ENCODE results near the gene PROCA1.
A peak's percentile ranks its signal among the peaks of the same experiment; 100 is the strongest.

PROCA1 gene, protein sequence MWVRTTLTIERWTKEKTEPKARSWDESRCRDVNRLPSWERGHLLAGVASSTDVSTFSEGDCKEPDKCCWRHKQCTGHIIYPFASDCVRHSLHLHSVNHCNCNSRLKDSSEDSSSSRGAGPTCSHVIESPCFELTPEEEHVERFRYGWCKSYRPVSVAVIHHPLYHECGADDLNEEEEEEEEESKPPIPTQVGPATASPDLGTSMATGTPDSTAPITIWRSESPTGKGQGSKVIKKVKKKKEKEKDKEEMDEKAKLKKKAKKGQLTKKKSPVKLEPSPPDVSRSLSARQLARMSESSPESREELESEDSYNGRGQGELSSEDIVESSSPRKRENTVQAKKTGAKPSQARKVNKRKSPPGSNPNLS

DNA sequence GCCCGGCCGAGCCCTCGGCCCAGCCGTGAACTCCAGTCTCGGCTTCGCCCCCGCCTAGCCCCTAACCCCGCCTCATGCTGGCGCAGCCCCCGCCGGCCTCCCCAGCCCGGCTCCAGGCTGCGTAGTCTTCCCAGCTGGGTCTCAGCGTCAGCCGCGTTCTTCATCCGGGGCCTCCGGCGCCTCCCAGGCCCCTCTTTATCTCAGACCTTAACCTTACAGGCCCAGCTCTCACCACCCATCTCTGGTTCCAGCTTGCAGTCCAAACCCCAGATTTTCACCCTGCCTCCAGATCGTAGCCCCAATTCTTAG lies at the start of gene PROCA1:
Gene PROCA1, minus strand, starts transcription at position 166 of the 309 bp plus-strand sequence. CDS start 228 bp downstream, outside the sequence.
- H3K27ac Mint-ChIP-seq, result peak within 1 kb of the TSS; percentile 93
- peak; percentile 44 for ATAC-seq
- peak within 1 kb of the TSS; percentile 87 for H3K4me3 Mint-ChIP-seq
- no peaks in the 10 kb centered on the region for H3K9me3 Mint-ChIP-seq
- H3K4me1 Mint-ChIP-seq, result peaks cover 37% of the 10 kb centered on the region
- no peaks in the 10 kb centered on the region for H3K36me3 Mint-ChIP-seq
- peaks cover 17% of the 10 kb centered on the region for H3K27me3 Mint-ChIP-seq

DNA sequence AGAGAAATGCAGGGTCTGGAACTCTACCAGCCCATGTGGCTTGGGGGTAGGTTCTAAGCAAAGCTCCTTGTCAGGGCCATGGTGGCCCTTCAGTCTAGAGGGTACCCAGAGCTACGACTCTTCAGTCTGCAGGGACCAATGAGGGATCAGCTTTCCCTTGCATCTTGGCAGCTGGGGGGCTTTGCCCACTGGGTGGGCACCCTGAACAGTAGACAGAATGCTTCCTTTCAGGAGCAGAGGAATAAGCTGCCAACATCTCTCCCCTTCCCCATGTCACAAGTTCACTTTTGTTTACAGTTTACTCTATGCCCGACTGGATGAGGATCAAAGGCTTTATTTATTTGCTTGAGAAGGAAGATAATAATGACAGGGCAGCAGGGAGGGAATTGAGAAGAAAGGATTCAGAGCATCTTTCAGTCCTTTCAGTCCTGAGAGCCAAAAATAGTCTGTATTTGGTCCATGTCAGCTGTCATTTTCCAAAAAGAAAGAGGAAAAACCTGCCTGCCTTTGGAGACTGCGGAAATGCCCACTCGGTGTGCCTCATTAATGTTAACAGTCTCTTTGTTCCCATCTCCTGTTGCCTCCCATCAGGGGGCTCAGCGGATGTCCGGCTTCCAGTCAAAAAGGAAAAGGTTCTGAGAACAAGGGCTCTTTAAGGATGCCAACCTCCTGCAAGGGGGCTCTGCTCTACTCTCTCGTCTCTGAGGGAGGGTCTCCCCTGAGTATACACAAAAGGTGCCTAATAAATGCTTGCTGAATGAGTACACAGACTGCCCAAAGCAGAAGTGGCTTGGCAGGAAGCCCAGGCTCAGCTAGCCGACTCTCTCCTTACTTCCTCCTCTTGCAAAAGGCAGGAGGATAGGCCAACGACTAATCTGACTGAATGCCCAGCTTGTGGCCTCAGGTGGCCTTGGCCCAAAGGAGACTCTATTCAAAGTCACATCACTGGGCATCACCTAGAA lies 49.2 kb upstream of the PROCA1 start:
- H3K36me3 Mint-ChIP-seq, result peaks cover 45% of the 10 kb centered on the region
- H3K4me1 Mint-ChIP-seq, result peaks cover 20% of the 10 kb centered on the region
- no peaks in the 10 kb centered on the region for H3K27me3 Mint-ChIP-seq
- ATAC-seq, result no peak
- no peaks in the 10 kb centered on the region for H3K9me3 Mint-ChIP-seq
- H3K4me3 Mint-ChIP-seq, result no peak overlapping the region
- H3K27ac Mint-ChIP-seq, result peak overlapping the region; percentile 27

DNA sequence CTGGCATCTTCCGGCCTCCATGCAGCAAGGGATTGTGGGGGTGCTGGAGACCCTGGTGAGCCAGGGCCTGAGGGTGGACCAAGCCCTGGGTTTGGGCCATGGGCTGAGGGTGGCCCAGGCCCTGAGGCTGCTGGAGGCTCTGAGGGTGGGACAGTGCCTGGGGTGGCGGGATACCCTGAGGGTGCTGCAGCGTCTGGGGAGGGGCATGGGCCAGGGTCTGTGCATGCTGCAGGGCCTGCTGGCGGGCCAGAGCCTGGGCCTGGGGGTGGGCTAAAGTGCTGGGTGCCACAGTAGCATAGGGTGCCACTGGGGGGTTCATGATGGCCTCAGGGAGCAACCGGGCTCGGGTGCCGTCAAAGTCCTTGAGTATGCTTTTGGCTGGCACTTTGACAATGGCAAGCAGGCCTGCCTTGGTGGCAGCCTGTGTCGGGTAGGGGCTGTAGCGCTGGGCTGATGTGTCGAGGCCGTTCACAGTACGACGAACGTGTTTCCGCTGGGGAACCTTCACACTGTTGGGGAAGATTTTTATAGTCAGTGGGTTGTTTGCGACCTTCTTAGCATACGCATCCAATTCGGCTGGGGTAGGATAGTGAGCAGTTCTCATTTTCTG lies 47.7 kb upstream of the PROCA1 start:
- no peak overlapping the region for H3K4me3 Mint-ChIP-seq
- H3K9me3 Mint-ChIP-seq, result no peaks in the 10 kb centered on the region
- no peak for ATAC-seq
- peak overlapping the region; percentile 4 for H3K27ac Mint-ChIP-seq
- H3K27me3 Mint-ChIP-seq, result no peaks in the 10 kb centered on the region
- H3K36me3 Mint-ChIP-seq, result peaks cover 42% of the 10 kb centered on the region
- H3K4me1 Mint-ChIP-seq, result peaks cover 22% of the 10 kb centered on the region

DNA sequence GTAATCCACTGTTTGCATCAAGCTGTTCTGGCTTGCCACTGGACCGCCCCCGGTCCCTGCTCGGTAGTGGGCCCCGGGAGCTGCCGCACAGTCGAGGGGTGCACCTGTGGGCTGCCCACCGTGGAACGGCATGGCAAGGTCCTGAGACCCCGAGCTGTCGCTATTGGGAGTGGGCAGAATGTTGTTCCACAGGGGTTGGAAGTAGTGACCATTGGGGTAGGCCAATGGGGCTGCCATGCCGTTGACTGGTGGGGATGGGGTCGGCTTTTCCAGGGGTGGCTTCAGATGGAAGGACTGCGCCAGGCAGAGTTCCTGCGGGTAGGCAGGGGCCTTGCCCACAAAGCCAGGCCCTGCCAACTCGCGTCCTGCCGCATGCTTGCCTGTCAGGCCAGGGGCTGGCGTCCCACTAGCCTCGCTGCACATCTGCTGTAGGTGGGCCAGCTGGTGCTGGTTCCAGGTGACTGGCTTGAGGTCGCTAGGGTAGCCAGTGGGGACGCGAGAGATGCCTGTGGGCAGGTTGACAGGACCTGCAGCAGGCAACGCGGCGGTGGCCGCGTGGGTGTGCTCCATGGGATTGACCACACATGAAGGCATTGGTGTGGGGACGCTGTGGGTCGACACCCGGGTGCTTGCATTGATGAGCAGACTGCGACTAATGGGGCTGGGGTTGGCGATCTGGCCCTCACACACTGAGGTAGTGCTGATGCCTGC lies 46.9 kb upstream of the PROCA1 start:
- H3K36me3 Mint-ChIP-seq, result peaks cover 37% of the 10 kb centered on the region
- ATAC-seq, result no peak
- no peaks in the 10 kb centered on the region for H3K9me3 Mint-ChIP-seq
- H3K27me3 Mint-ChIP-seq, result no peaks in the 10 kb centered on the region
- H3K4me1 Mint-ChIP-seq, result peaks cover 16% of the 10 kb centered on the region
- no peak overlapping the region for H3K27ac Mint-ChIP-seq
- no peak overlapping the region for H3K4me3 Mint-ChIP-seq

DNA sequence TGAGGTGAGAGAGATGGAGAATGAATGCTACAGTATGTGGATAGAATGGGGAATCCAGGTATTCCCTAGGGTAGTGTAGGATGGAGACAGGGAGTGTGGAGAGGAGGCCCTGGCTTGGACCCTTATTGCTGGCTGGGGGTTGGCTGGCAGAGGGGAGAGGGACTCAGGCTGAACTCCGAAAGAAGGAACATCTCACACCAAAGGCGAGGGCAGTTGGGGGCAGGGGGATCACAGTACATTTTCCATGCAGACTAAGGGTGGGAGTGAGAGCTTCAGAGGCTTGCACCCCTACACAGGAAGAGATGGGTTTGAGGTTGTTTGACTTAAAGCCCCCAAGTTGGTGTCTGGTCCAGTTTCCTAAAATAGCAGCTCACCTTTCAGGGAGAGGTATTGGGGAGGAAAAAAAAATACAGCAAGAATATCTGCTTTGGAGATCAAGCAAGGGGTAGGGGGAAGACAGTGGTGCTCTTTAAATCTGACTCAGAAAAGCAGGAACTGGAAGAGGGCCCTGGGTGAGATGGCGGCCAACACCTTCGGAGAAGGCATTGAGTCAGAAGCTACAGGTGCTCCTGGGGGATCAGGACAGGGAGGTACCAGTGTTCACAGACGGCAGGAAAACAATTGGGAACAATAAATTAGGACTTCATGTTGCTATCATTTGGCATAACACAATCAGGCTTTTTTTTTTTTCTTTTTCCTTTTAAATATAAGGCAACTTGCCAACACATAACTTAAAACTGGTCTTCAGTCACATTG lies 44.5 kb upstream of the PROCA1 start:
- Mint-ChIP-seq H3K4me1 (peaks cover 11% of the 10 kb centered on the region), H3K36me3 (peaks cover 37% of the 10 kb centered on the region), H3K4me3 (no peak overlapping the region), H3K27ac (peak overlapping the region; percentile 48), H3K9me3 (no peaks in the 10 kb centered on the region), H3K27me3 (no peaks in the 10 kb centered on the region)
- ATAC-seq, result no peak

DNA sequence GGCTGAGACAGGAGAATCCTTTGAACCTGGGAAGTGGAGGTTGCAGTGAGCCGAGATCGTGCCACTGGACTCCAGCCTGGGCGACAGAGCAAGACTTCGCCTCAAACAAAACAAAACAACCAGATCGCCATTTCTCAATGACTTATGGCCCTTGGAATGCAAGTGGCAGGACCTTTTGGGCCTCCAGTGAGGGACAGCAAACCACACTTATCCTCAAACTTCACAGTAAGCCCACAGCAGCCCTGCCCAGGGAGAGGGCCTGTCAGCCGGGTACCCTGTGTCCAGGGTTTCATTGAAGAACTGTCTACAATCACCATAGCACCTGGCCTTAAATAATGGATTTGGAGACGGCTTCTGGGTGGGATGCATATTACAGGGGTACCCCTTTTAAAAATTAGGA lies 43.8 kb upstream of the PROCA1 start:
- H3K27me3 Mint-ChIP-seq, result no peaks in the 10 kb centered on the region
- peaks cover 8% of the 10 kb centered on the region for H3K4me1 Mint-ChIP-seq
- H3K36me3 Mint-ChIP-seq, result peaks cover 37% of the 10 kb centered on the region
- no peaks in the 10 kb centered on the region for H3K9me3 Mint-ChIP-seq
- no peak overlapping the region for H3K4me3 Mint-ChIP-seq
- no peak for ATAC-seq
- peak overlapping the region; percentile 48 for H3K27ac Mint-ChIP-seq

DNA sequence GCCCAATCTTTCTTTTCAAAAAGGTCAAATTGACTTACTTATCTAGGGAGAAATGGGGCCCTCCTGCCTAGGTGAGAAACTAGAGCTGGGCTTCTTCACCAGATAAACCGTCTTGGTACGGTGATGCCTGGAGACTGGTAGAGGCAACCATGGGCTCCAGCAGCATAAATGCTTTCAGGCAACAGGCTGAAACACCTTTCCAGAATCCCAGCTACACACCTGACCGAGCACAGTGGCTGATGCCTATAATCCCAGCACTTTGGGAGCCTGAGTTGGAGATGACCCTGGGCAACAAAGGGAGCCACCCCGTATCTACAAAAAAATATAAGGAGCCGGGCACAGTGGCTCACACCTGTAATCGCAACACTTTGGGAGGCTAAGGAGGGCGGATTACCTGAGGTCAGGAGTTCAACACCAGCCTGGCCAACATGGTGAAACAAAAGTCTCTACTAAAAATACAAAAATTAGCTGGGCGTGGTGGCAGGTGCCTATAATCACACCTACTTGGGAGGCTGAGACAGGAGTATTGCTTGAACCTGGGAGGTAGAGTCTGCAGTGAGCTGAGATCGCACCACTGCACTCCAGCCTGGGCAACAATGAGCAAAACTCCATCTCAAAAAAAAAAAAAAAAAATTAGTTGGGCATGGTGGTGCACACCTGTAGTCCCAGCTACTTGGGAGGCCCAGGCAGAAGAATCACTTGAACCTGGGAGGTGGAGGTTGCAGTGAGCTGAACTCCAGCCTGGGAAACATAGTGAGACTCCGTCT lies 40.1 kb upstream of the PROCA1 start:
- H3K4me3 Mint-ChIP-seq, result no peak overlapping the region
- peaks cover 35% of the 10 kb centered on the region for H3K4me1 Mint-ChIP-seq
- no peaks in the 10 kb centered on the region for H3K9me3 Mint-ChIP-seq
- no peaks in the 10 kb centered on the region for H3K27me3 Mint-ChIP-seq
- ATAC-seq, result no peak
- peaks cover 33% of the 10 kb centered on the region for H3K36me3 Mint-ChIP-seq
- H3K27ac Mint-ChIP-seq, result no peak overlapping the region

DNA sequence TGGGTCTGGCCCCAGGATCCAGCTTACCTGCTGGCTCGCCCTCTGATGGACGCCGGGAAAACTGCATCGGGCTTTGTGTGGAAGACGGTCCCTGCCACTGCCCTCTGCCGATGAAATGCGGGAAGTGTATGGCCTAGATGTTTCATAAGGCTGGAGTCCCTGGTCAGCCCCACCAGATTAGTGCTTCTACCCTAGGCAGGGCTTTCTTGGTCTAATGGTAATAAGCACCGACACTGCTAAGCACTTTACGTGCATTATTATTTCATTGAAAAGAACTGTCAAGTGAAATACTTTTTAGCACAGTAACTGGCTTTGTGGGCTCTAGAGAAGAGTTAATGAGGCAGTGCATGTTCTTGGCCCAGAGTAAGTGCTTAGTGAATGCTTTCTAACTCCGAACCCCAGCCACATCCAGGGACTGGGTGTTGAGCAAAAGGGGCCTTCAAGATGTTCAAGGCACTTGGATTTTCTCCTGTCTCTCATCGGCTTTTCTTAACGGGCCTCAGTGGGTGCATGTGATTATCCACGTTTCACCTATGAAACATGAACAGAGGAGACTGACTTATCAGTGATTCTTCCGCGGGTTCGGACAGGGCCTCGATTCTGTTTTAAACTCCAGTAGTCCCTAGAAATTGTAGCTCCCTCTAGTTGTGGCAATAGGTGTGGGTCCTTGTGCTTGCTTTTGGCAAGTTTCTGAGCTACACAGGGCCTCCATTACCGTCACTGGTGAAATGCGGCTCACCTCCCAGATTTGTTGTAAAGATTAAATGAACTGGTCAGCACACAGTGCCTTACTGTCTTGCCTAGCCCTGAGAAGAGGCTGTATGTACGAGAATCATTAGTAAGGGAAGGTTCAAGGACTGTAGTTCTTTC lies 38.7 kb upstream of the PROCA1 start:
- Mint-ChIP-seq H3K4me1 (peaks cover 40% of the 10 kb centered on the region), H3K27me3 (no peaks in the 10 kb centered on the region), H3K27ac (no peak overlapping the region), H3K9me3 (no peaks in the 10 kb centered on the region), H3K4me3 (peak overlapping the region; percentile 4), H3K36me3 (peaks cover 39% of the 10 kb centered on the region)
- peak; percentile 85 for ATAC-seq

DNA sequence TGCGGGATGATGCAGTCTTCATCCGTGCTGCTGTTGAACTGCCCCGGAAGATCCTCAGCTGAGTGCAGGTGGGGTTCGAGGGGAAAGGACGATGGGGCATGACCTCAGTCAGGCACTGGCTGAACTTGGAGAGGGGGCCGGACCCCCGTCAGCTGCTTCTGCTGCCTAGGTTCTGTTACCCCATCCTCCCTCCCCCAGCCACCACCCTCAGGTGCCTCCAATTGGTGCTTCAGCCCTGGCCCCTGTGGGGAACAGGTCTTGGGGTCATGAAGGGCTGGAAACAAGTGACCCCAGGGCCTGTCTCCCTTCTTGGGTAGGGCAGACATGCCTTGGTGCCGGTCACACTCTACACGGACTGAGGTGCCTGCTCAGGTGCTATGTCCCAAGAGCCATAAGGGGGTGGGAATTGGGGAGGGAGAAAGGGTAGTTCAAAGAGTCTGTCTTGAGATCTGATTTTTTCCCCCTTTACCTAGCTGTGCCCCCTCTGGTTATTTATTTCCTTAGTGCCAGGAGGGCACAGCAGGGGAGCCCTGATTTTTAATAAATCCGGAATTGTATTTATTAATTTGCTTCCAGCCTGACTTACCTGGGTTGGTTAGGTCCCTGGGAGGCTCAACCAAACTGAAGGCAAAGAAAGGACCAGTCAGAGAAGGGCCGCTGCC lies 38.0 kb upstream of the PROCA1 start:
- H3K4me1 Mint-ChIP-seq, result peaks cover 44% of the 10 kb centered on the region
- ATAC-seq, result peak; percentile 1
- H3K36me3 Mint-ChIP-seq, result peaks cover 46% of the 10 kb centered on the region
- no peaks in the 10 kb centered on the region for H3K27me3 Mint-ChIP-seq
- no peak overlapping the region for H3K27ac Mint-ChIP-seq
- no peaks in the 10 kb centered on the region for H3K9me3 Mint-ChIP-seq
- H3K4me3 Mint-ChIP-seq, result peak overlapping the region; percentile 95

DNA sequence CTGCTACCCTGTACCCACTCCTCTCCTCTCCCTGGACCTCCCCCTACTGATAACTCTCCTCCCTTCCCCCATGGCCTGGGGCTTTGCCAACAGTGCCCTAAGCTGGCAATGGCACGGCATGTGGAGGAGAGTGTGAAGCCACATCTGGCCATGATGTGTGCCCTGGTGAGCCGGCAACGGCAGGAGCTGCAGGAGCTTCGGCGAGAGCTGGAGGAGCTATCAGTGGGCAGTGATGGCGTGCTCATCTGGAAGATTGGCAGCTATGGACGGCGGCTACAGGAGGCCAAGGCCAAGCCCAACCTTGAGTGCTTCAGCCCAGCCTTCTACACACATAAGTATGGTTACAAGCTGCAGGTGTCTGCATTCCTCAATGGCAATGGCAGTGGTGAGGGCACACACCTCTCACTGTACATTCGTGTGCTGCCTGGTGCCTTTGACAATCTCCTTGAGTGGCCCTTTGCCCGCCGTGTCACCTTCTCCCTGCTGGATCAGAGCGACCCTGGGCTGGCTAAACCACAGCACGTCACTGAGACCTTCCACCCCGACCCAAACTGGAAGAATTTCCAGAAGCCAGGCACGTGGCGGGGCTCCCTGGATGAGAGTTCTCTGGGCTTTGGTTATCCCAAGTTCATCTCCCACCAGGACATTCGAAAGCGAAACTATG lies 37.3 kb upstream of the PROCA1 start:
- peak overlapping the region; percentile 95 for H3K4me3 Mint-ChIP-seq
- H3K27ac Mint-ChIP-seq, result peak overlapping the region; percentile 93
- no peaks in the 10 kb centered on the region for H3K9me3 Mint-ChIP-seq
- no peak for ATAC-seq
- no peaks in the 10 kb centered on the region for H3K27me3 Mint-ChIP-seq
- H3K4me1 Mint-ChIP-seq, result peaks cover 44% of the 10 kb centered on the region
- peaks cover 48% of the 10 kb centered on the region for H3K36me3 Mint-ChIP-seq

DNA sequence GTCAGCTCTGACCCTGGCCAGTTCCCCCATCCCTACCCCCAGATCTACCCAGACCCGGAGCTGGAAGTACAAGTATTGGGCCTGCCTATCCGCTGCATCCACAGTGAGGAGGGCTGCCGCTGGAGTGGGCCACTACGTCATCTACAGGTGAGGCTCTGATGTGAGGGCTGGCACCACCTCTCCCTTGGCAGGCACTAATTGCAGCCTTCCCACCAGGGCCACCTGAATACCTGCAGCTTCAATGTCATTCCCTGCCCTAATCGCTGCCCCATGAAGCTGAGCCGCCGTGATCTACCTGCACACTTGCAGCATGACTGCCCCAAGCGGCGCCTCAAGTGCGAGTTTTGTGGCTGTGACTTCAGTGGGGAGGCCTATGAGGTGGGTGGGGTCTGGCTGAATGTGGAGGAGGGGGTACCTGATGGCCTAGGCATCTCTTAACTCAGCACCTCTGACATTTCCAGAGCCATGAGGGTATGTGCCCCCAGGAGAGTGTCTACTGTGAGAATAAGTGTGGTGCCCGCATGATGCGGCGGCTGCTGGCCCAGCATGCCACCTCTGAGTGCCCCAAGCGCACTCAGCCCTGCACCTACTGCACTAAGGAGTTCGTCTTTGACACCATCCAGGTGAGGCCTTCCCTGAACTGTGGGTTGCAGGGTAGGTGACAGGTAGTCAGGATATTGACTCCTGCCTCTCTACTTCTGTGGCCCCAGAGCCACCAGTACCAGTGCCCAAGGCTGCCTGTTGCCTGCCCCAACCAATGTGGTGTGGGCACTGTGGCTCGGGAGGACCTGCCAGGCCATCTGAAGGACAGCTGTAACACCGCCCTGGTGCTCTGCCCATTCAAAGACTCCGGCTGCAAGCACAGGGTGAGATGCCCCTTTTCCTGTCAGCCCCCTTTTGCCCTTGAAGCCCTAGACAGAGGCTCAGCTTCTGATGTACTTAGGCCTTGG lies 36.4 kb upstream of the PROCA1 start:
- Mint-ChIP-seq H3K4me1 (peaks cover 48% of the 10 kb centered on the region), H3K27ac (peak overlapping the region; percentile 93), H3K4me3 (peak overlapping the region; percentile 95), H3K9me3 (no peaks in the 10 kb centered on the region), H3K36me3 (peaks cover 48% of the 10 kb centered on the region), H3K27me3 (no peaks in the 10 kb centered on the region)
- ATAC-seq, result no peak

Data from stimulated activated memory B cell treated with anti-CD40 and anti-IgM and Interleukin-4, amounts not matched to agents 10 μg/mL and 1 μg/mL and 100 μg/mL, for 72 hours (primary cell).